Mesendoderm (in vitro differentiated cells): ENCODE results near the gene CCDC7.

Experiments used
- DNase-seq: peaks from one replicate; pipeline ENCODE4 v3.0.0; 2013
- H2AK5ac ChIP-seq: 2 replicates; pipeline ENCODE4 v1.6.1; 2013; ENCODE audit warnings: low read length, inconsistent platforms
- H2BK120ac ChIP-seq: 2 replicates; pipeline ENCODE4 v1.6.1; 2013; ENCODE audit warnings: low read depth, mild to moderate bottlenecking, low read length, moderate library complexity, mixed read lengths
- H2BK15ac ChIP-seq: replicated peaks from 2 replicates; pipeline ENCODE4 v1.6.1; 2013; ENCODE audit warnings: low read depth, mild to moderate bottlenecking, moderate library complexity
- H2BK5ac ChIP-seq: 2 replicates; pipeline ENCODE4 v1.6.1; 2013; ENCODE audit warnings: low read length, inconsistent platforms
- H3K18ac ChIP-seq: 2 replicates; pipeline ENCODE4 v1.6.1; 2013; ENCODE audit warnings: mild to moderate bottlenecking, low read length, mixed read lengths
- H3K23ac ChIP-seq: one replicate; pipeline ENCODE4 v1.6.1; 2013; ENCODE audit warnings: low read length
- H3K27ac ChIP-seq: 2 replicates; pipeline ENCODE4 v1.5.1; 2013; ENCODE audit warnings: low read depth, mild to moderate bottlenecking, inconsistent platforms, low read length, moderate library complexity
- H3K27me3 ChIP-seq: 2 replicates; pipeline ENCODE4 v1.6.1; 2013; ENCODE audit warnings: low read length, control low read depth, mild to moderate bottlenecking, inconsistent platforms; ENCODE audit not compliant: insufficient read depth, poor library complexity
- H3K36me3 ChIP-seq: 2 replicates; pipeline ENCODE4 v1.6.1; 2013; ENCODE audit warnings: low read length, inconsistent platforms; ENCODE audit not compliant: control insufficient read depth, insufficient read depth
- H3K4ac ChIP-seq: one replicate; pipeline ENCODE4 v1.6.1; 2013; ENCODE audit warnings: low read depth, mild to moderate bottlenecking, low read length, moderate library complexity
- H3K4me1 ChIP-seq: 2 replicates; pipeline ENCODE4 v1.6.1; 2013; ENCODE audit warnings: low read depth, low read length, inconsistent platforms; ENCODE audit not compliant: control insufficient read depth
- H3K4me2 ChIP-seq: 2 replicates; pipeline ENCODE4 v1.6.1; 2013; ENCODE audit warnings: low read length
- H3K4me3 ChIP-seq: 2 replicates; pipeline ENCODE4 v1.5.1; 2013; ENCODE audit warnings: mild to moderate bottlenecking, low read length
- H3K56ac ChIP-seq: one replicate; pipeline ENCODE4 v1.6.1; 2013; ENCODE audit warnings: low read length
- H3K79me1 ChIP-seq: 2 replicates; pipeline ENCODE4 v1.6.1; 2013; ENCODE audit warnings: low read length, inconsistent platforms
- H3K79me2 ChIP-seq: 2 replicates; pipeline ENCODE4 v1.6.1; 2013; ENCODE audit warnings: mild to moderate bottlenecking, low read length; ENCODE audit not compliant: control insufficient read depth, insufficient read depth
- H3K9ac ChIP-seq: 2 replicates; pipeline ENCODE4 v1.6.1; 2013; ENCODE audit warnings: low read length, inconsistent platforms
- H4K5ac ChIP-seq: one replicate; pipeline ENCODE4 v1.6.1; 2013; ENCODE audit warnings: low read length
- H4K8ac ChIP-seq: one replicate; pipeline ENCODE4 v1.6.1; 2013; ENCODE audit warnings: low read depth, mild to moderate bottlenecking, control low read depth, low read length, moderate library complexity
- WGBS: extraction: QIAGEN DNeasy Blood & Tissue Kit; methylation state at CpG from one replicate; pipeline ENCODE4 v1.1.7; 2013; ENCODE audit warnings: low lambda C conversion rate, missing lambda C conversion rate; ENCODE audit not compliant: insufficient coverage; ENCODE audit errors: extremely low coverage; 5-methylcytosine and 5-hydroxymethylcytosine counted together

The CCDC7 gene

DNA sequence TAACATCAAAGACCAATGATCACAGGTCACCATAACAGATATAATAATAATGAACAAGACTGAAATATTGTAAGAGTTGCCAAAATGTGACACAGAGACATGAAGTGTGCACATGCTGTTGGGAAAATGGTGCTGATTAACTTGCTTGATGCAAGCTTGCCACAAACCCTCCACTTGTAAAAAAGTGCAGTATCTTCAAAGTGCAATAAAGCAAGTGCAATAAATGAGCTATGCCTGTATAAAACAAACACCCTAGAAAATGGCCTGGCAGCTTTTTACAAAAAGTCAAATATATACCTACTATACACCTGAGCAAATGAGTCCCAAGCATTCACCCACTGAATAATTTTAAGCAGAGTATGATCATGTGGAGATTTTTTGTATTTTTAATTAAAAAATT is 9.7 kb upstream of the CCDC7 start:
- no peak overlapping the region for H3K4me3 ChIP-seq
- no peak overlapping the region for H2AK5ac ChIP-seq
- no peak overlapping the region for H2BK15ac ChIP-seq
- H2BK5ac ChIP-seq, result no peak overlapping the region
- no peak overlapping the region for H3K9ac ChIP-seq
- no peaks in the 10 kb centered on the region for H3K79me2 ChIP-seq
- no peak overlapping the region for H3K27ac ChIP-seq
- no peak for DNase-seq
- H4K5ac ChIP-seq, result no peak overlapping the region
- no peak overlapping the region for H3K4ac ChIP-seq
- no peak overlapping the region for H3K4me2 ChIP-seq
- no peaks in the 10 kb centered on the region for H3K4me1 ChIP-seq
- no peak overlapping the region for H3K56ac ChIP-seq
- H3K27me3 ChIP-seq, result no peaks in the 10 kb centered on the region
- no peak overlapping the region for H3K23ac ChIP-seq
- no peaks in the 10 kb centered on the region for H3K79me1 ChIP-seq
- no peak overlapping the region for H4K8ac ChIP-seq
- no peaks in the 10 kb centered on the region for H3K36me3 ChIP-seq
- no peak overlapping the region for H3K18ac ChIP-seq
- H2BK120ac ChIP-seq, result no peak overlapping the region

- Histone ChIP-seq H3K4me2 (no peak overlapping the region), H3K79me1 (no peaks in the 10 kb centered on the region)
- WGBS, result no CpG with 5 or more reads among the region's 2 CpGs
Measured at GRCh38 chr10:32437334-32437733, 8.6 kb upstream of the CCDC7 start.

GRCh38 chr10:32445036-32445435 is 904 bp upstream of the CCDC7 start:
- H3K27ac ChIP-seq, result no peak overlapping the region
- no peak overlapping the region for H2BK5ac ChIP-seq

More at GRCh38 chr10:32437334-32437733, 8.6 kb upstream of the CCDC7 start:
- H3K27ac ChIP-seq, result no peak overlapping the region
- H3K4me1 ChIP-seq, result no peaks in the 10 kb centered on the region
- H2AK5ac ChIP-seq, result no peak overlapping the region
- DNase-seq, result no peak
- H2BK5ac ChIP-seq, result no peak overlapping the region
- H3K18ac ChIP-seq, result no peak overlapping the region
- no peak overlapping the region for H3K9ac ChIP-seq
- no peaks in the 10 kb centered on the region for H3K27me3 ChIP-seq
- H3K4ac ChIP-seq, result no peak overlapping the region
- no peak overlapping the region for H3K23ac ChIP-seq
- no peak overlapping the region for H4K5ac ChIP-seq
- no peaks in the 10 kb centered on the region for H3K79me2 ChIP-seq
- no peak overlapping the region for H4K8ac ChIP-seq
- H3K4me3 ChIP-seq, result no peak overlapping the region
- H2BK15ac ChIP-seq, result no peak overlapping the region
- H3K56ac ChIP-seq, result no peak overlapping the region
- H3K36me3 ChIP-seq, result no peaks in the 10 kb centered on the region
- H2BK120ac ChIP-seq, result no peak overlapping the region

DNA sequence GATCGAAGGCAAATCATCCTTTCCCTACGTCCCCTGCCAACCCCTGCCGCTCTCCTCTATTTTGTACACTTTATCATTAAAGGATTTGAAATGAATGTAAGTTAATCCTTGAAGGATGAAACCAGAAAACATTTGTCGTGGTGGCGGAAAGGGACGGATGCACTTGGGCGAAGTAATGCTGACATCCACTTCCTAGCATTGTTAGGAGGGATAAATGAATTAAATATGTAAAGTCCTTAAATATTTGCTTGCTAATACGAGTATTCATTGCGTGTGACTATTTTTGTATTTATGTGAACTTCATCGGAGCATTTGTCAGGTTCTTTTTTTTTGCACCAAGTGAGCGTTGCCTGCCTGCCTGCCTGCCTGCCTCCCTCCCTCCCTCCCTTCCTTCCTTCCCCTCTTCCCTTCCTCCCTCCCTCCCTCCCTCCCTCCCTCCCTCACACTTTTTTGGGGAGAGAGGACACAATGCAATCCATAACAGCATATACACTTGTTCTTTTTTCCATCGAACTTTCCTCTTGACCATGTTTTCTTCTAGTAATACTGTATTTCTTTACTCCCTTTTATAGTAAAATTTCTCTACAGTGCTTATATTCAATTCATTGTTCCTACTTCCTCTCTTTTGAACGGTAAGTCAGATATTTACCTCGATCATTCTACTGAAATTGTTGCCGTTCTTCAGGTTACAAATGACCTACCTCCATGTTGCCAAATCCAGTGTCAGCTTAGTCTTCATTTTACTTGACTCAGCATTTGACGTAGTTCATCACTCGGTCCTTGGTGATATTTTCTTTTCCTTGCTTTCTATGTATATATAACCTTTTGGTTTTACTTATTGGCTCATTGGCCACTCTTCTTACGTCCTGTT is 831 bp downstream of the CCDC7 start:
- Histone ChIP-seq H3K79me2 (no peaks in the 10 kb centered on the region), H3K27ac (peak overlapping the region; percentile 81), H3K23ac (peak overlapping the region; percentile 59), H3K27me3 (no peaks in the 10 kb centered on the region), H3K4me2 (peak overlapping the region; percentile 75), H3K18ac (peak overlapping the region; percentile 62), H2AK5ac (no peak overlapping the region), H3K4me3 (peak overlapping the region; percentile 47), H2BK120ac (no peak overlapping the region), H3K36me3 (no peaks in the 10 kb centered on the region), H3K9ac (peak overlapping the region; percentile 79), H3K4me1 (no peaks in the 10 kb centered on the region), H3K79me1 (no peaks in the 10 kb centered on the region), H2BK15ac (no peak overlapping the region), H2BK5ac (peak overlapping the region; percentile 14), H4K5ac (no peak overlapping the region), H4K8ac (peak overlapping the region; percentile 76), H3K4ac (no peak overlapping the region), H3K56ac (peak overlapping the region; percentile 88)
- peak; percentile 33 for DNase-seq
- WGBS, result no CpG with 5 or more reads among the region's 18 CpGs

More at GRCh38 chr10:32445036-32445435, 904 bp upstream of the CCDC7 start:
- Histone ChIP-seq H3K4me3 (no peak overlapping the region), H3K23ac (no peak overlapping the region), H2AK5ac (no peak overlapping the region), H3K4me1 (no peaks in the 10 kb centered on the region), H3K79me2 (no peaks in the 10 kb centered on the region), H3K9ac (no peak overlapping the region), H3K18ac (no peak overlapping the region), H3K4me2 (no peak overlapping the region), H2BK15ac (no peak overlapping the region), H3K4ac (no peak overlapping the region), H3K56ac (no peak overlapping the region), H3K27me3 (no peaks in the 10 kb centered on the region), H3K79me1 (no peaks in the 10 kb centered on the region), H3K36me3 (no peaks in the 10 kb centered on the region), H4K8ac (no peak overlapping the region), H2BK120ac (no peak overlapping the region), H4K5ac (no peak overlapping the region)
- WGBS, result no CpG with 5 or more reads among the region's 4 CpGs
- DNase-seq, result no peak

DNA sequence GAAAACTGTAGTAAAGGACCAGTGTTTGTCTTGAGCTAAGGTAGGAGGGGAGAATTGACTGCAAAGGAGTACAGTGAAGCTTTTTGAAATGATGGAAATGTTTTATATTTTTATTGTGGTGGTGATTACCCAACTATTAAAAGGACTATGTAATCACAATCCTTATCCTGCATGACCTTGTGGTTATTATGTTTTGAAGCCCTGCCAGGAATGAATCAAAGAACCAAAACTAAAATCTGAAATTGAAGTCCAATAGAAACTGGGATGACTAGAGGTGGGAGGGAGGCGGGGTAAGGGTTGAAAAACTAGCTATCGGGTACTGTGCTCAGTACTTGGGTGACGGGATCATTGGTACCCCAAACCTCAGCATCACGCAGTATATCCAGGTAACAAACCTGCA is 8.2 kb downstream of the CCDC7 start:
- H3K56ac ChIP-seq, result no peak overlapping the region
- H4K5ac ChIP-seq, result no peak overlapping the region
- H3K18ac ChIP-seq, result no peak overlapping the region
- H3K9ac ChIP-seq, result no peak overlapping the region
- no peaks in the 10 kb centered on the region for H3K36me3 ChIP-seq
- no CpG with 5 or more reads among the region's 4 CpGs for WGBS
- no peaks in the 10 kb centered on the region for H3K27me3 ChIP-seq
- H2BK120ac ChIP-seq, result no peak overlapping the region
- no peak overlapping the region for H2AK5ac ChIP-seq
- H3K79me2 ChIP-seq, result no peaks in the 10 kb centered on the region
- no peak for DNase-seq
- no peak overlapping the region for H3K27ac ChIP-seq
- no peaks in the 10 kb centered on the region for H3K4me1 ChIP-seq
- no peak overlapping the region for H4K8ac ChIP-seq
- no peak overlapping the region for H3K4ac ChIP-seq
- no peak overlapping the region for H2BK15ac ChIP-seq
- no peak overlapping the region for H3K4me2 ChIP-seq
- H3K79me1 ChIP-seq, result no peaks in the 10 kb centered on the region
- no peak overlapping the region for H3K4me3 ChIP-seq
- no peak overlapping the region for H2BK5ac ChIP-seq
- H3K23ac ChIP-seq, result no peak overlapping the region
